GM13977 (cell line): ENCODE data around the gene CD300LG.

Source experiments
- DNase-seq: peaks from one replicate; pipeline ENCODE4 v3.0.0; 2012; ENCODE audit warnings: low spot score
- CTCF ChIP-seq: IDR thresholded peaks from 2 replicates; pipeline ENCODE4 v1.5.1; 2012; ENCODE audit warnings: mild to moderate bottlenecking, control low read depth; ENCODE audit not compliant: insufficient read depth; ENCODE audit errors: extremely low read depth, missing control alignments
- in situ Hi-C: fragments of 300-500 bp; cut with MboI; formaldehyde crosslinking; loops from one replicate; pipeline ENCODE4 v1.12.0; 2022; ENCODE audit warnings: low sequenced_read_pairs, low pct_unique_long_range_greater_than_20kb, mixed read lengths, inconsistent platforms; ENCODE audit not compliant: unreplicated experiment

Gene CD300LG

GRCh38 chr17:43808076-43808475 lies 38.9 kb upstream of the CD300LG start:
- no peak for DNase-seq
- in situ Hi-C loops = no loop called here
- TF ChIP-seq CTCF = no peak

GRCh38 chr17:43809121-43809520 lies 37.9 kb upstream of the CD300LG start:
- in situ Hi-C loops = no loop called here
- no peak for DNase-seq
- TF ChIP-seq CTCF = no peak

- DNase-seq = no peak
- in situ Hi-C loops = no loop called here
- TF ChIP-seq CTCF = no peak
These were observed 36.7 kb upstream of the CD300LG start for GRCh38 chr17:43810226-43810715.

GRCh38 chr17:43810823-43811222 lies 36.2 kb upstream of the CD300LG start:
- in situ Hi-C loops = no loop called here
- DNase-seq = no peak
- no peak for TF ChIP-seq CTCF

GRCh38 chr17:43812396-43813265 lies 34.3 kb upstream of the CD300LG start:
- in situ Hi-C loops = no loop called here
- no peak for TF ChIP-seq CTCF
- no peak for DNase-seq

GRCh38 chr17:43813386-43813785 lies 33.6 kb upstream of the CD300LG start:
- in situ Hi-C loops = no loop called here
- no peak for DNase-seq
- no peak for TF ChIP-seq CTCF
